DOHH2 (cell line): Measurements from ENCODE around the gene TDRD6.

ENCODE experiments used
- H3F3A ChIP-seq: fragments of 200-600 bp; sonication (generic), shearing (Covaris generic); 2 replicates; pipeline ENCODE4 v1.6.0; 2016; ENCODE audit warnings: antibody characterized with exemption, mild to moderate bottlenecking; ENCODE audit not compliant: control insufficient read depth, insufficient read depth
- H3K27ac ChIP-seq: fragments of 200-600 bp; sonication (generic); 2 replicates; pipeline ENCODE4 v1.5.1; 2014; ENCODE audit warnings: low read depth, mild to moderate bottlenecking, low read length, moderate library complexity
- H3K27me3 ChIP-seq: fragments of 200-600 bp; sonication (generic); 2 replicates; pipeline ENCODE4 v1.6.1; 2014; ENCODE audit warnings: mild to moderate bottlenecking, low read length, mixed read lengths; ENCODE audit not compliant: control insufficient read depth
- H3K36me3 ChIP-seq: fragments of 200-600 bp; sonication (generic); 2 replicates; pipeline ENCODE4 v1.6.1; 2014; ENCODE audit warnings: mild to moderate bottlenecking, low read length, moderate library complexity, mixed read lengths; ENCODE audit not compliant: control insufficient read depth
- H3K4me1 ChIP-seq: fragments of 200-600 bp; sonication (generic); 2 replicates; pipeline ENCODE4 v1.6.1; 2014; ENCODE audit warnings: mild to moderate bottlenecking, low read length, mixed read lengths; ENCODE audit not compliant: control insufficient read depth
- H3K4me2 ChIP-seq: fragments of 200-600 bp; sonication (generic); 2 replicates; pipeline ENCODE4 v1.6.0; 2014; ENCODE audit warnings: mild to moderate bottlenecking, low read length, moderate library complexity
- H3K4me3 ChIP-seq: fragments of 200-600 bp; sonication (generic); 2 replicates; pipeline ENCODE4 v1.5.1; 2014; ENCODE audit warnings: mild to moderate bottlenecking, low read length, mixed read lengths
- H3K79me2 ChIP-seq: fragments of 200-600 bp; sonication (generic); 2 replicates; pipeline ENCODE4 v1.6.1; 2014; ENCODE audit warnings: mild to moderate bottlenecking, low read length, mixed read lengths; ENCODE audit not compliant: control insufficient read depth
- H3K9me2 ChIP-seq: fragments of 200-600 bp; sonication (generic); replicated peaks from 2 replicates; pipeline ENCODE4 v1.6.1; 2014; ENCODE audit warnings: mild to moderate bottlenecking, low read length, mixed read lengths; ENCODE audit not compliant: control insufficient read depth
- H3K9me3 ChIP-seq: fragments of 200-600 bp; sonication (generic); 2 replicates; pipeline ENCODE4 v1.6.1; 2014; ENCODE audit warnings: antibody characterized with exemption, low read length, mixed read lengths; ENCODE audit not compliant: control insufficient read depth, insufficient read depth
- H4K20me1 ChIP-seq: fragments of 200-600 bp; sonication (generic); 2 replicates; pipeline ENCODE4 v1.6.0; 2014; ENCODE audit warnings: low read depth, mild to moderate bottlenecking, antibody characterized with exemption, low read length, moderate library complexity; ENCODE audit not compliant: control insufficient read depth, insufficient read depth
- CTCF ChIP-seq: fragments of 200-600 bp; sonication (generic); IDR thresholded peaks from one replicate; pipeline ENCODE4 v1.5.1; 2014; ENCODE audit warnings: antibody characterized with exemption, mild to moderate bottlenecking, low read depth, low read length; ENCODE audit not compliant: poor library complexity, severe bottlenecking
- EZH2phosphoT487 ChIP-seq: fragments of 200-600 bp; sonication (generic); IDR thresholded peaks from 2 replicates; pipeline ENCODE4 v1.6.1; 2017; ENCODE audit warnings: borderline replicate concordance, mild to moderate bottlenecking, antibody characterized with exemption, low read length, moderate library complexity, mixed read lengths

The TDRD6 gene

GRCh38 chr6:46704562-46704961 is 16.9 kb downstream of the TDRD6 start:
- Histone ChIP-seq H4K20me1 (no peaks in the 10 kb centered on the region), H3K9me3 (no peaks in the 10 kb centered on the region), H3K36me3 (no peaks in the 10 kb centered on the region)

GRCh38 chr6:46706464-46706863 is 18.8 kb downstream of the TDRD6 start:
- no peaks in the 10 kb centered on the region for H4K20me1 ChIP-seq
- no peaks in the 10 kb centered on the region for H3F3A ChIP-seq
- H3K4me1 ChIP-seq: peaks cover 3% of the 10 kb centered on the region; the same call in 1 of the 2 replicates
- H3K9me2 ChIP-seq: no peaks in the 10 kb centered on the region
- no peak overlapping the region for H3K4me3 ChIP-seq
- H3K27me3 ChIP-seq: no peaks in the 10 kb centered on the region
- no peaks in the 10 kb centered on the region for H3K9me3 ChIP-seq
- H3K79me2 ChIP-seq: no peaks in the 10 kb centered on the region
- no peaks in the 10 kb centered on the region for H3K36me3 ChIP-seq
- TF ChIP-seq EZH2phosphoT487 (no peak), CTCF (no peak)
- H3K4me2 ChIP-seq: no peak overlapping the region
- H3K27ac ChIP-seq: no peak overlapping the region

More at GRCh38 chr6:46704562-46704961, 16.9 kb downstream of the TDRD6 start:
- Histone ChIP-seq H3K79me2 (no peaks in the 10 kb centered on the region), H3K4me3 (no peak overlapping the region), H3K27ac (no peak overlapping the region), H3K4me2 (0 out of 2 replicates have a peak overlapping the region, but pooled peaks have one; percentile 3), H3K27me3 (no peaks in the 10 kb centered on the region), H3K9me2 (no peaks in the 10 kb centered on the region), H3K4me1 (peaks cover 3% of the 10 kb centered on the region; the same call in 1 of the 2 replicates), H3F3A (no peaks in the 10 kb centered on the region)
- TF ChIP-seq EZH2phosphoT487 (no peak), CTCF (peak; percentile 35)

- no peaks in the 10 kb centered on the region for H3K36me3 ChIP-seq
- H3K9me2 ChIP-seq: no peaks in the 10 kb centered on the region; the same call in 1 of the 2 replicates
- no peaks in the 10 kb centered on the region for H4K20me1 ChIP-seq
- H3K27me3 ChIP-seq: no peaks in the 10 kb centered on the region
- H3K4me2 ChIP-seq: no peak overlapping the region
- no peaks in the 10 kb centered on the region for H3F3A ChIP-seq
- H3K4me1 ChIP-seq: no peaks in the 10 kb centered on the region
- no peaks in the 10 kb centered on the region for H3K79me2 ChIP-seq
- H3K27ac ChIP-seq: no peak overlapping the region
- H3K4me3 ChIP-seq: no peak overlapping the region
- TF ChIP-seq CTCF: no peak
- TF ChIP-seq EZH2phosphoT487: no peak
- H3K9me3 ChIP-seq: no peaks in the 10 kb centered on the region
Measured at GRCh38 chr6:46711491-46711890, 23.8 kb downstream of the TDRD6 start.

GRCh38 chr6:46715141-46715540 is 27.5 kb downstream of the TDRD6 start:
- Histone ChIP-seq H3K27me3 (no peaks in the 10 kb centered on the region), H4K20me1 (no peaks in the 10 kb centered on the region), H3K4me3 (no peak overlapping the region), H3K27ac (no peak overlapping the region), H3K79me2 (no peaks in the 10 kb centered on the region), H3K4me2 (no peak overlapping the region), H3K9me2 (no peaks in the 10 kb centered on the region; the same call in 1 of the 2 replicates), H3K9me3 (no peaks in the 10 kb centered on the region), H3K36me3 (no peaks in the 10 kb centered on the region), H3F3A (no peaks in the 10 kb centered on the region), H3K4me1 (no peaks in the 10 kb centered on the region)
- no peak for TF ChIP-seq CTCF
- TF ChIP-seq EZH2phosphoT487: no peak
